AG09309 (cell line): ENCODE measurements around the gene DNAH10.

Experiments
- DNase-seq: peaks from one replicate; pipeline ENCODE4 v3.0.0-alpha.2; 2010; ENCODE audit warnings: low read depth
- H3K4me3 ChIP-seq: 2 replicates; pipeline ENCODE4 v1.5.1; 2011; ENCODE audit warnings: mild to moderate bottlenecking, low read depth, low read length, moderate library complexity; ENCODE audit not compliant: control insufficient read depth
- CTCF ChIP-seq: IDR thresholded peaks from 2 replicates; pipeline ENCODE4 v1.5.1; 2011; ENCODE audit warnings: mild to moderate bottlenecking, low read depth, low read length, inconsistent platforms; ENCODE audit not compliant: insufficient read depth, control insufficient read depth; ENCODE audit errors: missing control alignments

Gene DNAH10

GRCh38 chr12:123720141-123720814, 41.8 kb upstream of the DNAH10 start:
- DNase-seq, result no peak

GRCh38 chr12:123721245-123721644, 40.9 kb upstream of the DNAH10 start:
- H3K4me3 ChIP-seq, result no peak overlapping the region
- TF ChIP-seq CTCF, result no peak
- DNase-seq, result no peak

More at GRCh38 chr12:123720141-123720814, 41.8 kb upstream of the DNAH10 start:
- TF ChIP-seq CTCF, result no peak
- H3K4me3 ChIP-seq, result no peak overlapping the region

DNA sequence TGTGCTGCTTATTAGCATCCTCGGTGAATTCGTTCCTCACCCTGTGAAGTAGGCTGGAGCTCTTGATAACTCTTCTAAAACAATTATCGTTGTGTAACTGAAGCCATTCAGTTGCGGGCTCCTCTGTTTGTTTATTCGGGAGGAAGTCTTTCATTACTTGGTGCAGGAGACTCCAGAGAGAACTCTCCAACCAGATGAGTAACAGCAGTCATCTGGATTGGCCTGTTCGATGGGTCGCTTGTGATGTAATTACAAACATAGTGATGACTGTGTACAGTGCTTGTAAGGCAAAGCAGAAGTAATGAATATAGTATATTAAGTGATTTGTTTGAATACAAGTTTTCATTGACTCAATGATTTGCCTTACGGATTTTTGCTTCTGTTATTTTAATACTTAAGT, 39.1 kb upstream of the DNAH10 start:
- no peak for DNase-seq
- no peak overlapping the region for H3K4me3 ChIP-seq
- TF ChIP-seq CTCF, result no peak

DNA sequence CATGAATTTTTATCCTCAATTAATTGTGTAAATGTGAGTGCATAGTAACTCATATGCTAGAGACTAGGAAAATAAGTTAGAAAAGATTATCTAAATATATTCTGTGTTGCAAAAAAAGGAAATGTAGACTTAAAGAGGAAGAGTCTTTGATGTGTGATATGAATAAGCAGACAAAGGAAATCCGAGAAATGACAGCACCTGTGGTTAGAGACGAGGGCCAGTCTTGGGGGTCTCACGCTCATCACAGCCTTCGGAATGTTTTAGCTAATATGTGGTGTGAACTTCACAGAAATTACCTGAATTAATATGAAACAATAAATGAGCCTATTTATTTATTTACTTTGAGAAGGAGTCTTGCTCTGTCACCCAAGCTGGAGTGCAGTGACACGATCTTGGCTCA, 38.3 kb upstream of the DNAH10 start:
- no peak for TF ChIP-seq CTCF
- DNase-seq, result no peak
- no peak overlapping the region for H3K4me3 ChIP-seq

- TF ChIP-seq CTCF, result no peak
- H3K4me3 ChIP-seq, result no peak overlapping the region
- no peak for DNase-seq
Observed at GRCh38 chr12:123726244-123726643, 35.9 kb upstream of the DNAH10 start.

DNA sequence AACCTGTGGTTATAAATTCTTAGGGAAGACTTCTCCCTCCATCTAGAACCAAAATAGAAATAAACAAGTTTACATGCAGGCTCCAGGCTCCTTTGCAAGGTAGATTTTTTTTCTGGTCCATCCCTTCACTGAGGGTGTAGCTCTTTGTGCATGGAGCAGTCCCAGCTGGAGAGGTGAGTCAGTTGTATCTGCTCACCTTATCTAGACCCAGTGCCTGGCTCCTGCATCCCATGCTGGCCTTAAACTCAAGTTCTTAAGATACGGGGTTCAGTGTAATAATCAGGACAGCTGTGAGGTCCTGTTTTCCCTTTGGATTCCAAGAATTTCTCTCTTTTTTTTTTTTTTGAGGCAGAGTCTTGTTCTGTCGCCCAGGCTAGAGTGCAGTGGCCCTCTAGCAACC, 35.1 kb upstream of the DNAH10 start:
- TF ChIP-seq CTCF, result no peak
- no peak for DNase-seq
- no peak overlapping the region for H3K4me3 ChIP-seq

DNA sequence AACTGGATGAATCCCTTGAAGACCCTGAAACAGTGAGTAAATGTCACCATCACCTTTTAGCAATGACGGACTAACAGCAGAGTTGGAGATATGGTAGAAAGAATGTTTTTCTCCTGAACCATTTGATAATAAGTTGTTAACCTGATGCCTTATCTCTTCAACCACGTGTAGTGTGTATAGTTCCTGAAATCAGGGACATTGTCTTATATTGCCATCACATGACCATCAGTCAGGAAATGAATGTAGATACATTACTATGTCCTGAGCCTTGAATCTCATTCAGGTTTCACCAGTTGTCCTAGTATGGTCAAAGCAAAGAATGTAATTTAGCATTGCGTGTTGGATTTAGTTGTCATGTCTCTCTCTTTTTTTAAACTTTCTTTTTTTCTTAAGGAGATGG, 34.2 kb upstream of the DNAH10 start:
- H3K4me3 ChIP-seq, result no peak overlapping the region
- TF ChIP-seq CTCF, result no peak
- DNase-seq, result no peak
